PC-3 (cell line): Measurements from ENCODE around the gene ETHE1.

Source experiments
- CTCF ChIP-seq: fragments of 300-600 bp; sonication (generic); conservative IDR thresholded peaks from 2 replicates; pipeline ENCODE4 v1.5.1; 2017; ENCODE audit warnings: antibody characterized with exemption, low read depth, mild to moderate bottlenecking, low read length
- EZH2 ChIP-seq: fragments of 300-600 bp; sonication (generic); IDR thresholded peaks from one replicate; pipeline ENCODE4 v1.6.1; 2017; ENCODE audit warnings: antibody characterized with exemption, mild to moderate bottlenecking, low read length; ENCODE audit not compliant: unreplicated experiment
- EZH2phosphoT487 ChIP-seq: fragments of 300-600 bp; sonication (generic); IDR thresholded peaks from 2 replicates; pipeline ENCODE4 v1.6.1; 2018; ENCODE audit warnings: mild to moderate bottlenecking, antibody characterized with exemption, low read length, borderline replicate concordance

- TF ChIP-seq CTCF (no peak), EZH2 (no peak), EZH2phosphoT487 (no peak)
These were observed 61.4 kb downstream of the ETHE1 start, which contains the start of gene LYPD3 for GRCh38 chr19:43465468-43466120.
